Fibroblast of lung (primary cell): ENCODE results near the gene CCDC87.

Source experiments
- EZH2 ChIP-seq: IDR thresholded peaks from 2 replicates; pipeline ENCODE4 v1.5.1; 2012; ENCODE audit warnings: low read length, control low read depth, mild to moderate bottlenecking; ENCODE audit errors: missing control alignments
- TF ChIP-seq, protein P1 (sequence below), 2 donors: IDR thresholded peaks in 1 of 2; conservative IDR thresholded peaks in 1 of 2; 1 replicate in 1 of 2; 2 replicates in 1 of 2; pipeline ENCODE4 v1.5.1; 2011 to 2012; ENCODE audit warnings: low read length in 2 of 2, control low read depth in 1 of 2, inconsistent platforms in 1 of 2, low read depth in 1 of 2, mild to moderate bottlenecking in 1 of 2

DNA sequence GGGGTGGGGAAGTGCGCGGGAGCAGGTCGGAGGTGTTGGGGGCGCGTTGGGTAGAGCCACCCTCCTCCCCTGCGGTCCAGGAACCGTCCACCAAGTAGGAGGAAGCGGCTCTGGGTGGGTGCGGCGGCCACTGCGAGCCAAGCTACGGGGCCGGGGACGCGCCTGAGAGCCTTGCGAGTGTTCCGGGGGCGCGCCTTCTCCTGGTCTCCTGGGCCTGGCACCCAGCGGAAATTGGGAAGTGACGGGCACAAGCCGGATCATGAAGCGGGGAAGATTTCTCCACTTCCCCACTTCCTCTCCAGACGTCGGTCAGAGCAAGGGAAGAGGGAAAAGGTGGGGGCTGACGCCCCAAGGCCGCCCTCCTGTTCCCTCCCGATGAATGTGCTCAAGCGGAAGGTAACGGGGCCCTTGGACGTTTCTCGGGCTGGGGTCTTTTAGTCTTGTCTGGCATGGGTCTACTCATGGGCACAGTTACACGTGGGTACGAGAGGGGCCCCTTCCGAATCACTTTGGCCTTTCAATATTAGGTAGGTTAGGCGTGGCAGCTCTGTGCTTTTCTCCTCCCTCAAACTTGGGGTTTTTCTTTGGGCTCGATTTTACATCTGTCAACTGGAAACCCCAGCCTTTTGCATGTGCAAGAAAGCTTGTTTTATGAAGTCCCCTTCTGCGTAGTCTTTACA lies 24.4 kb upstream of the CCDC87 start:
- TF ChIP-seq, protein P1, sequence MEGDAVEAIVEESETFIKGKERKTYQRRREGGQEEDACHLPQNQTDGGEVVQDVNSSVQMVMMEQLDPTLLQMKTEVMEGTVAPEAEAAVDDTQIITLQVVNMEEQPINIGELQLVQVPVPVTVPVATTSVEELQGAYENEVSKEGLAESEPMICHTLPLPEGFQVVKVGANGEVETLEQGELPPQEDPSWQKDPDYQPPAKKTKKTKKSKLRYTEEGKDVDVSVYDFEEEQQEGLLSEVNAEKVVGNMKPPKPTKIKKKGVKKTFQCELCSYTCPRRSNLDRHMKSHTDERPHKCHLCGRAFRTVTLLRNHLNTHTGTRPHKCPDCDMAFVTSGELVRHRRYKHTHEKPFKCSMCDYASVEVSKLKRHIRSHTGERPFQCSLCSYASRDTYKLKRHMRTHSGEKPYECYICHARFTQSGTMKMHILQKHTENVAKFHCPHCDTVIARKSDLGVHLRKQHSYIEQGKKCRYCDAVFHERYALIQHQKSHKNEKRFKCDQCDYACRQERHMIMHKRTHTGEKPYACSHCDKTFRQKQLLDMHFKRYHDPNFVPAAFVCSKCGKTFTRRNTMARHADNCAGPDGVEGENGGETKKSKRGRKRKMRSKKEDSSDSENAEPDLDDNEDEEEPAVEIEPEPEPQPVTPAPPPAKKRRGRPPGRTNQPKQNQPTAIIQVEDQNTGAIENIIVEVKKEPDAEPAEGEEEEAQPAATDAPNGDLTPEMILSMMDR (conservative IDR thresholded peaks at IDR 0.05 in 1 of 2, IDR thresholded peaks at IDR 0.05 in 1 of 2; ENCODE audit: low read depth in 1 of 2, low read length in 2 of 2) = no peak
- TF ChIP-seq EZH2 = no peak
